ELF-1 (cell line): Measurements from ENCODE around the gene BNC2.

Experiments used
- DNase-seq: peaks from one replicate; pipeline ENCODE4 v3.0.0-alpha.2; 2016; ENCODE audit warnings: low read depth, low spot score

The BNC2 gene

GRCh38 chr9:16679327-16679821 lies 191.1 kb downstream of the BNC2 start:
- no peak for DNase-seq

- no peak for DNase-seq
Measured at GRCh38 chr9:16676519-16676918, 194.0 kb downstream of the BNC2 start.

GRCh38 chr9:16675131-16675530 lies 195.3 kb downstream of the BNC2 start:
- DNase-seq: no peak

- no peak for DNase-seq
Measured at GRCh38 chr9:16673171-16673570, 197.3 kb downstream of the BNC2 start.

- DNase-seq: no peak
Measured at GRCh38 chr9:16672501-16672900, 198.0 kb downstream of the BNC2 start.

GRCh38 chr9:16671591-16672137 lies 198.8 kb downstream of the BNC2 start:
- DNase-seq: no peak

- no peak for DNase-seq
Measured at GRCh38 chr9:16670791-16671190, 199.7 kb downstream of the BNC2 start.

- no peak for DNase-seq
Measured at GRCh38 chr9:16668734-16669295, 201.7 kb downstream of the BNC2 start.

GRCh38 chr9:16664211-16664610 lies 206.3 kb downstream of the BNC2 start:
- DNase-seq: no peak

- no peak for DNase-seq
Measured at GRCh38 chr9:16661816-16662215, 208.7 kb downstream of the BNC2 start.

- no peak for DNase-seq
Measured at GRCh38 chr9:16659096-16659495, 211.4 kb downstream of the BNC2 start.

- DNase-seq: no peak
Measured at GRCh38 chr9:16656432-16657169, 213.9 kb downstream of the BNC2 start.

GRCh38 chr9:16654596-16655126 lies 215.8 kb downstream of the BNC2 start:
- no peak for DNase-seq

GRCh38 chr9:16653491-16654399 lies 216.7 kb downstream of the BNC2 start:
- peak; percentile 49 for DNase-seq

GRCh38 chr9:16652582-16652981 lies 217.9 kb downstream of the BNC2 start:
- DNase-seq: no peak

GRCh38 chr9:16651446-16651964 lies 219.0 kb downstream of the BNC2 start:
- no peak for DNase-seq

GRCh38 chr9:16645970-16646369 lies 224.5 kb downstream of the BNC2 start:
- DNase-seq: no peak

- no peak for DNase-seq
Measured at GRCh38 chr9:16642421-16643109, 227.9 kb downstream of the BNC2 start.

- DNase-seq: no peak
Measured at GRCh38 chr9:16640649-16641048, 229.8 kb downstream of the BNC2 start.

GRCh38 chr9:16639644-16640043 lies 230.8 kb downstream of the BNC2 start:
- DNase-seq: no peak

- no peak for DNase-seq
Measured at GRCh38 chr9:16637911-16638310, 232.6 kb downstream of the BNC2 start.
